GM18511 (cell line): ENCODE measurements around the gene FHAD1.

Experiments used
- ATAC-seq: cut with Tn5 transposase; IDR thresholded peaks from one replicate; pipeline ENCODE4 v1.9.1; 2021; ENCODE audit warnings: mild to moderate bottlenecking, moderate library complexity; ENCODE audit not compliant: unreplicated experiment

The FHAD1 gene

GRCh38 chr1:15324869-15325335 is 77.9 kb downstream of the FHAD1 start:
- ATAC-seq, result no peak

DNA sequence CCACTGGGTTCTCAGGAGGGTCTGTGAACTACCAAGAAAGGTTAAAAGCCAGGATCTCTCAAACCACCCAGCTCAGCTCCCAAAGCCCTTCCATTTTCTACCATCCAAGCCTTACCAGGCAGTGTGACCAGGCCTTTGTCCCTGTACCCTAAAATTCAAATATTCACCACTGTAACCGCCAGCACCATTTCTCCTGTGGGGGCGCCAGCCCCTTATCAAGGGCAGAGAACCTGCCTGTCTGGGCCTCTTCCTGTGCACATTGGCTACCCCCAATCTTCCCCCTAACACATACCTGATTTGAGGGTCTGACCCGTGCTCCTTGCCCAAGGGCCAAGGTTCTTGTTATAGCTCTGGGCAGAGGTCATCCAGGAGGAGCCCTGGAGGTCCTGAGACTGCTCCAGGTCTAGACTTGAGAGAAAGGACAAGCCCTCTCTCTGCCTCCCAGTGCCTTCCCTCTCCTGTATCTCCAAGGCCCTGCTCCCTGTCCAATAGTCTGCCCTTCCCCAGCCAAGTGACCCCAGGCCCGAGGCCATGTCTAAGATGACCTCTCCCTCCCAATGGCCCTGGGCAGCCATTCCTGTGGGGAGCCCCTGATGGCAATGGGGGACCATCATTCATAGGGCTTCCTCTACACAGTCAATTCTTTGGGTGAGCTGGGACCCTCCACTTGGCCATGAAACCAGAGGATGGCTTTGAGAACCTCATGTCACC is 78.5 kb downstream of the FHAD1 start:
- ATAC-seq, result no peak

GRCh38 chr1:15326691-15327588 is 79.9 kb downstream of the FHAD1 start:
- ATAC-seq, result no peak

DNA sequence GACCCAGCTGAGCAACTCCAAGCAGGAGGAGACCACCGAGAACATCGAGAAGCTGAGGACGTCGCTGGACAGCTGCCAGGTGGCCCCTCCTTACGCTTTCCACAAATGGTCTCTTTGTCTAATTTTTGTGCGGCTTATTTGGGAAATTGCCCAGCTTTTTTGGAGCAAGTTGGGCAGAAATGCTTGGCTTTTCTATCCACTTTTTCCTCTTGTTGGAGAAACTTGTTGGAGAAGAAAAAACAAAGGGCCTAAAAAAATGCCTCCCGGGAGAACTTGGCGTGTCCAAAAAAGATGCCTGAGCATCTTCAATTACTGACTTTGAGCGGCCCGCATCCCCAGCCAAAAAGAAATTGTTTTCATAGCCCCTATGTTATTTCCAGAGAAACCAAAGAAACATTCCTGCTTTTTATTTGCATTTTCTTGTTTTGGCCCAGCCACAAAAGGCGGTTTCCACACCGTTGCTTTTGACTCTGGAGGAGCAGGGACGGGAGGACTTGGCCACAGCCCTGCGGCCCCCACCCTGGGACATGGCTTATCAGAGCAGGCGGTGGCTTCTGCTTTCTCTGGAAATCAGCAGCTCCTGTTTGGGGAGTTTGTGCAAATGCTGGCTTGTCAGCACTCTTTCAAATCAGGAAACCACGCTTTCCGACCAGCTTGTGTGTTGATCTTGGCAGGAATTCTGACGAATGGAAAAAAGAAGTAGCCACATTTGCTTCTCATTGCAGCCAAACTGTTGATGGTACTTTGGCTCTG is 81.5 kb downstream of the FHAD1 start:
- ATAC-seq, result no peak

DNA sequence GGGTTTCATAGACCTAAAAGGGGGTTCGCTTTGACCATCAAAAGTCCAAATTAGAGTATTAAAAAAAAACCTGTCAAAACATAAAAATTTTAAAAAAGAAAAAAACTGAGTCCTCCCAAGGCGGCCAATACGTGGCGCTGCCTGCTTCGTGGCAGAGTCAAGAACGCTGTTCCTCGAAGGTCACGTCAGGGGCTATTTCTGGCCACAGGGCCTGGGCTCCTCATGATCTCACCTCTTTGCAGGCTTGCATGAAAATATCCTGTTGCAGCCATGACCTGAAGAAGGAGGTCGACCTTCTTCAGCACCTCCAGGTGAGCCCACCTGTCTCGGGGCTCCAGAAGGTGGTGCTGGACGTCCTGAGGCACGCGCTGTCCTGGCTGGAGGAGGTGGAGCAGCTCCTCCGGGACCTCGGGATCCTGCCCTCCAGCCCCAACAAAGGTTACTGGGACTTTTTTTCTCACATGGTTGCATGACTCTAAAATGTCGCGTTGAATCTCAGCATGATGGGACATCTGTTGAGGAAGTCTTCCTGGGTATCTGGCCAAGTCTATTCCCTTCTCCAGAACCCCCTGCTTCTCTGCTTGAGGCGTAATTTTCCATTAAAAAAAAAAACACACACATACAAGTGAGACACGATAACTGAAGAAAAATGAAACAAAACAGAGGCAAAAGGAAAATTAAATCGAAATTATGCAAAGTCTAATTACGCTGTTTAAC is 82.2 kb downstream of the FHAD1 start:
- no peak for ATAC-seq

- ATAC-seq, result no peak
These were observed 83.0 kb downstream of the FHAD1 start for GRCh38 chr1:15330028-15330427.

GRCh38 chr1:15331180-15331579 is 84.2 kb downstream of the FHAD1 start:
- ATAC-seq, result no peak

DNA sequence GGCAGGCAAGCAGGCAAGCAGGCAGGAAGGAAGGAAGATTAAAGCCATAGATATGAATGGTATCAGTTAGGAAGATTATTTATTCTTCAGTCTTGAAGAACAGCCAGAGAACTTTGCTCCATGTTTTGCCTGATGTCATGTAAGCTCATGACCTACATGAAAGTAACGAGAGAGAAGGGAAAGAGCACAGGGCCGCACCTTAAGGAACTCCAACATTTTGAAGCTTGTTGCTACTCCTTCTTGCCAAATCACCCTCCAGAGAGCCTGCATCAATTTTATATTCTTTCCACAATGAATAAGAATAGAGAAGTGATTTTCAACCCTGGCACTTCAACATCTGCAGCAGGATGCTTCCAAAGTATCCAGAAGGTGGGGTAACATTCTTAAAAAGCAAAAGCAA is 84.7 kb downstream of the FHAD1 start:
- ATAC-seq, result no peak

DNA sequence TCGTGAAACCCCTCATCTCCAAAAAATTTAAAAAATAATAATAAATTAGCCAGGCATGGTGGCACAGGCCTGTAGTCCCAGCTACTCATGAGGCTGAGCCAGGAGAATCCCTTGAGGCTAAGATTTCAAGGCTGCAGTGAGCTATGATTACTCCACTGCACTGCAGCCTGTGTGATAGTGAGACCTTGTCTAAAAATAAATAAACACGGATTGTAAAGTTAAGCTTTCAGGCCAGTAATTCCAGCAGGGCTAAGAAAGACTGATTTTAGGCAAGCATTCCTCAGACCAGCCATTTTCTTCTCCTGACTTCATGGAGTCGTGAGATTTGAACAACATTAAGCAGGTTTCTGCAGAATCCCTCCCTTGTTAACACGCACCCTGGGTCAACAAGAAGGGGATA is 85.5 kb downstream of the FHAD1 start:
- ATAC-seq, result no peak

- ATAC-seq, result no peak
These were observed 86.1 kb downstream of the FHAD1 start for GRCh38 chr1:15332952-15333715.

- no peak for ATAC-seq
These were observed 88.0 kb downstream of the FHAD1 start for GRCh38 chr1:15334995-15335394.

GRCh38 chr1:15336866-15337265 is 89.8 kb downstream of the FHAD1 start:
- no peak for ATAC-seq

- ATAC-seq, result no peak
These were observed 90.8 kb downstream of the FHAD1 start for GRCh38 chr1:15337656-15338402.

DNA sequence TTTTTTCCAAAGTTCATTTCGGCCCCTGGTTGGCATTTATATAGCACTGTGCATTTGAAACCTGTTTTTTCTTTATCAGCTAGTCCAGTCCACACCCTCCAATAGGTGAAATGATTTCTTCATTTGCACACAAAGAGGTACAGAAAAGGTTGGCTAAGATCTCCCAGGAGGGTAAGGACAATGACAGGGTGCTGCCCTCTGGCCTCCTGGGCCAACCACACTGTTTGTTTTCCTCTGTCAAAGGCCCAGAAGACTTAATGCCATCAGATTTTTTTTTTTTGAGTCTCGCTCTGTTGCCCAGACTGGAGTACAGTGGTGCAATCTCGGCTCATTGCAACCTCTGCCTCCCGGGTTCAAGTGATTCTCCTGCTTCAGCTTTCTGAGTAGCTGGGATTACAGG is 92.5 kb downstream of the FHAD1 start:
- no peak for ATAC-seq

DNA sequence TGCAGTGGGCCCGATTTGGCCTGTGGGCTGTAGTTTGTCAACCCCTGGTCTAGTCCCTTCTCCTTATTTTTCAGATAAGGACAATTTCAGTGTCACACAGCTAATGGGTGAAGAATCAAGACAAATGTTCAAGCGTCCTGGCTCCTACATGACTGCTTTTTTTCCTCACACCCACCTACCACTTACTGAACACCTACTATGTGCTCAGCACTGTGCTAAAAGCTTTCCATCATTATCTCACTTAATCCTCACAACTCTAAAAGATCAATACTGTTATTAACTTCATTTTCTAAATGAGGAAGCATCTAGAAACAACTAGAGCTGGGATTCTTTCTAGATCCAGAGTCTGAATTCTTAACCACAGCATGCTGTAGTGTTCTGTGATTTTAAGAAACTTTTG is 94.2 kb downstream of the FHAD1 start:
- no peak for ATAC-seq

DNA sequence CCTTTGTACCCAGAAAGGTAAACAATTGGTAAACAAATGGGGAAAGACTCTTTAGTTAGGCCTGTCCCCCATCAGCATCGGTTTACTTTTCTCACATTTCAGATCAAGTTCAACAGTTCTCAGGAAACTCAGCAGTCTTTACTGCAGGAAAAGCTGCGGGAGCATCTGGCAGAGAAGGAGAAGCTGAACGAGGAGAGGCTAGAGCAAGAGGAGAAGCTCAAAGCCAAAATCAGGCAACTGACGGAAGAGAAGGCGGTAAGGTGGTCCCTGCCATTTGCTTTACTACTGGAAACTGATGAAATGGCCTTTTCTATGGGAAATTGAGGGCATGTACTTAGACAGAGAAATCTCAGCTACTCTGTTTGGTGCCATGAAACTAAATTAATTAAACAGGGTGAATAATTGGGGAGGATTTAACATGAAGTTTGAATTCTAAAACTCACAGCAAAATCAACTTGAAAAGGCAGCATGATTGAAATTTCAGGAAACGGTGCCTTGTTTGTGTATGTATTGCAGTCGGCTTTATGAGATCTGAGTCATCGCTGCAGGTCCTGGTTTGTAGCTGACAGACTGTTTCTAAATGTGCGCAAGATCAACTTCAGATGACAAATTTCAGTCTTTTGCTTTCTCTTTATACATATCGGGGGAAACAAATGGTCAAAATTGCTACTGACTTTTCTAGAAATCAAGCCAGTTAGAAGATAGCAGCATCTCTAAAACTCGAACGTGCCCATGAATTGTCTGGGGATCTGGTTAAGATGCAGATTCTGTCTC is 94.8 kb downstream of the FHAD1 start:
- ATAC-seq, result no peak

GRCh38 chr1:15342408-15342967 is 95.5 kb downstream of the FHAD1 start:
- ATAC-seq, result no peak

DNA sequence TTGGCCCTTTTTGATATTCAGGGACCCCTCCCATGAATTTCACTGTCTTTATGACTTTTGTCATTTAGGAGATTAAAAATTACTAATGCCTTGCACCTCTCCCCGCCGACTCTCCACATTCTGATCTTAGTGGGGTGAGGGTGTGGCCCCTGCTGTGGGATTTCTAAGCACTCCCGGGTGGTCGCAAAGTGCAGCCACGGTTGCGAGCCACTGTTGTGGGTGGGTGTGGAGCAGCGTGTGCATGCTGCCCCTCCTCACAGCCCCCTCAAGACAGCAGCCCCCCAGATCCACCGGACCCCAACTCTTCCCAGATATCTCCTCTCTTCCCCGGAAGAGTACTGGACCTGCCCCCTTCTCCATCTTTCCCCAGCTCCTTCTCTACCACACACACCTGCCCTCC is 96.1 kb downstream of the FHAD1 start:
- no peak for ATAC-seq
